ENCODE results near the gene TBC1D2B. TPM values are rescaled to one million over a fixed set of nuclear protein-coding genes. Genes with fewer than 3 reads are reported as not detected.
A peak's percentile ranks its signal among the peaks of the same experiment; 100 is the strongest.

TBC1D2B gene
- total and polyA plus RNA-seq, 2 of the 4 experiments (the other 2 are of a cell fraction) = 17.7 to 28.3 TPM

GRCh38 chr15:78035321-78035751 is 42.2 kb downstream of the TBC1D2B start:
- POLR2A ChIA-PET (ENCODE audit: unreplicated experiment) = no interaction called here

More at GRCh38 chr15:78035321-78035751, 42.2 kb downstream of the TBC1D2B start:
- peaks cover 17 to 61% of the 10 kb centered on the region in 2 experiments for H3K79me1 ChIP-seq (ENCODE audit: low read depth in 1 of 2, low read length in 2 of 2)
- peaks cover 15% of the 10 kb centered on the region for H3K4me1 ChIP-seq (ENCODE audit: control insufficient read depth, insufficient read depth, low read length)
- H4K91ac ChIP-seq (ENCODE audit: insufficient read depth, low read depth, low read length) = no peak overlapping the region
- intact Hi-C loops (cut with micrococcal nuclease) = loop anchor here (2.0 kb wide), 1 partner anchor 13 kb away; no protein-coding TSS in a partner anchor
- peak; percentile 46 for ATAC-seq (ENCODE audit: low read depth)
- BruUV-seq (replicated peaks) = no TSS peak
- peaks cover 30% of the 10 kb centered on the region for H3K9me1 ChIP-seq (ENCODE audit: insufficient read depth, low read length)
- H3K9ac ChIP-seq (ENCODE audit: low read depth, low read length) = no peak overlapping the region
- H3K27me3 ChIP-seq (ENCODE audit: control insufficient read depth, insufficient read depth, low read length) = no peaks in the 10 kb centered on the region
- no peak overlapping the region for H3K4me3 ChIP-seq (ENCODE audit: insufficient read depth, low read depth, low read length)
- H4K8ac ChIP-seq (ENCODE audit: low read depth in 2 of 2, low read length in 2 of 2) = no peak overlapping the region
- no peak overlapping the region for H4K5ac ChIP-seq (ENCODE audit: low read depth, low read length)
- peak overlapping the region; percentile 28; the same call in 1 of the 2 replicates for H2AK5ac ChIP-seq (ENCODE audit: low read depth, low read length)
- H3K56ac ChIP-seq (ENCODE audit: extremely low read depth, insufficient read depth, low read length) = no peak overlapping the region
- H3K23ac ChIP-seq (ENCODE audit: low read depth, low read length) = no peak overlapping the region; the same call in 1 of the 2 replicates
- H3K4me2 ChIP-seq (ENCODE audit: low read depth, low read length) = peak overlapping the region; percentile 4; the same call in 1 of the 2 replicates
- H2AFZ ChIP-seq (replicated peaks; ENCODE audit: low read length, poor library complexity) = no peak overlapping the region
- no peak overlapping the region for H3K27ac ChIP-seq (ENCODE audit: insufficient read depth, low read length)
- H2BK5ac ChIP-seq (ENCODE audit: low read depth, low read length, poor library complexity, severe bottlenecking) = no peak overlapping the region
- CTCF ChIA-PET = interaction anchor here (0.9 kb wide), 2 partner anchors 17 to 68 kb away, joined by 3 read pairs; no protein-coding TSS in a partner anchor
- H2BK120ac ChIP-seq (ENCODE audit: low read depth, low read length) = no peak overlapping the region; the same call in 1 of the 2 replicates
- H2BK15ac ChIP-seq (ENCODE audit: low read depth, low read length) = no peak overlapping the region
- dilution Hi-C loops (cut with HindIII; ENCODE audit: low sequenced_read_pairs, unreplicated experiment) = no loop called here
- in situ Hi-C loops (cut with MboI; ENCODE audit: low sequenced_read_pairs) = no loop called here
- H3K4ac ChIP-seq (ENCODE audit: low read depth, low read length) = peak overlapping the region; percentile 43; the same call in 1 of the 2 replicates
- DNase-seq = no peak
- no CpG with 5 or more reads among the region's 4 CpGs for WGBS, 2 experiments (ENCODE audit: extremely low coverage in 2 of 2, insufficient read length in 1 of 2)
- H3K36me3 ChIP-seq (ENCODE audit: control insufficient read depth, insufficient read depth, low read length) = peaks cover 29% of the 10 kb centered on the region
- H3K18ac ChIP-seq (ENCODE audit: low read depth, low read length) = no peak overlapping the region
- TF ChIP-seq CTCF (conservative IDR thresholded peaks at IDR 0.05; ENCODE audit: low read depth, low read length) = no peak
- TF ChIP-seq MAFK (IDR thresholded peaks at IDR 0.05; ENCODE audit: low read depth, low read length) = peak; percentile 94
- peaks cover 56% of the 10 kb centered on the region for H4K20me1 ChIP-seq (ENCODE audit: insufficient read depth, low read length)
- no peaks in the 10 kb centered on the region for H3K9me3 ChIP-seq (ENCODE audit: control insufficient read depth, insufficient read depth, low read length)
- no peak overlapping the region for H3K14ac ChIP-seq (replicated peaks; ENCODE audit: low read depth, low read length)
- H2AK9ac ChIP-seq (replicated peaks; ENCODE audit: low read depth, low read length, poor library complexity) = peak overlapping the region; percentile 49
- H2BK20ac ChIP-seq (ENCODE audit: low read depth, low read length) = no peak overlapping the region

Data from IMR-90 (cell line).